Vagina (tissue), 2 donors: ENCODE data around the gene OPRM1. TPM values are rescaled to one million over a fixed set of nuclear protein-coding genes. Genes with fewer than 3 reads are reported as not detected.

Source experiments
- DNase-seq, 2 donors: peaks; one replicate each; pipeline ENCODE4 v3.0.0-alpha.2; 2017; ENCODE audit errors: extremely low spot score in 2 of 2
- H3K27ac ChIP-seq: fragments of 200-600 bp; sonication (generic); one replicate; pipeline ENCODE4 v1.5.1; 2019
- H3K27me3 ChIP-seq: fragments of 200-600 bp; sonication (generic); one replicate; pipeline ENCODE4 v1.5.1; 2019
- H3K36me3 ChIP-seq, 2 donors: fragments of 200-600 bp; sonication (generic); one replicate each; pipeline ENCODE4 v1.5.1; 2017 to 2019
- H3K4me1 ChIP-seq: fragments of 200-600 bp; sonication (generic); one replicate; pipeline ENCODE4 v1.5.1; 2019
- H3K4me3 ChIP-seq, 2 donors: fragments of 200-600 bp; sonication (generic); 1 replicate in 1 of 2; 2 replicates in 1 of 2; pipeline ENCODE4 v1.5.1; 2016 to 2019
- H3K9me3 ChIP-seq: fragments of 200-600 bp; sonication (generic); one replicate; pipeline ENCODE4 v1.5.1; 2019
- POLR2A ChIP-seq, 2 donors: fragments of 450-650 bp; IDR thresholded peaks; one replicate each; pipeline ENCODE4 v1.6.1; 2017; ENCODE audit warnings: antibody characterized with exemption in 2 of 2, mild to moderate bottlenecking in 2 of 2, moderate library complexity in 2 of 2
- POLR2AphosphoS5 ChIP-seq, 2 donors: sonication (generic); formaldehyde crosslinking; IDR thresholded peaks; one replicate each; pipeline ENCODE4 v1.9.0; 2017; ENCODE audit warnings: antibody characterized with exemption in 2 of 2, mild to moderate bottlenecking in 2 of 2, low read depth in 1 of 2; ENCODE audit not compliant: insufficient read depth in 1 of 2
- intact Hi-C: fragments of 100-400 bp; cut with DNase I; formaldehyde crosslinking; loops from one replicate; pipeline ENCODE4 v1.15.1; 2023
- total RNA-seq: library from RNA; depleted of rRNA; stranded (reverse); fragments of >200 nt; gene quantifications from one replicate; pipeline ENCODE4 v1.2.3, GENCODE V29; 2016
- TF ChIP-seq, protein P1 (sequence below), 3 experiments: fragments of 450-650 bp in 2 of 3; fragments of 200-600 bp in 1 of 3; sonication (generic) in 1 of 3; IDR thresholded peaks; one replicate each; pipeline ENCODE4 v1.5.1; 2017 to 2019; ENCODE audit warnings: antibody characterized with exemption in 3 of 3, mild to moderate bottlenecking in 2 of 3, moderate library complexity in 2 of 3

OPRM1 gene
- total RNA-seq, 1 donor from 2014 or later: 0.98 TPM

- no peaks in the 10 kb centered on the region for H3K9me3 ChIP-seq
- H3K4me3 ChIP-seq: no peak overlapping the region
- DNase-seq: no peak
- no peak overlapping the region for H3K27ac ChIP-seq
- no peaks in the 10 kb centered on the region for H3K36me3 ChIP-seq
- intact Hi-C loops: no loop called here
- H3K27me3 ChIP-seq: no peaks in the 10 kb centered on the region
- H3K4me1 ChIP-seq: no peaks in the 10 kb centered on the region
- TF ChIP-seq, protein P1, sequence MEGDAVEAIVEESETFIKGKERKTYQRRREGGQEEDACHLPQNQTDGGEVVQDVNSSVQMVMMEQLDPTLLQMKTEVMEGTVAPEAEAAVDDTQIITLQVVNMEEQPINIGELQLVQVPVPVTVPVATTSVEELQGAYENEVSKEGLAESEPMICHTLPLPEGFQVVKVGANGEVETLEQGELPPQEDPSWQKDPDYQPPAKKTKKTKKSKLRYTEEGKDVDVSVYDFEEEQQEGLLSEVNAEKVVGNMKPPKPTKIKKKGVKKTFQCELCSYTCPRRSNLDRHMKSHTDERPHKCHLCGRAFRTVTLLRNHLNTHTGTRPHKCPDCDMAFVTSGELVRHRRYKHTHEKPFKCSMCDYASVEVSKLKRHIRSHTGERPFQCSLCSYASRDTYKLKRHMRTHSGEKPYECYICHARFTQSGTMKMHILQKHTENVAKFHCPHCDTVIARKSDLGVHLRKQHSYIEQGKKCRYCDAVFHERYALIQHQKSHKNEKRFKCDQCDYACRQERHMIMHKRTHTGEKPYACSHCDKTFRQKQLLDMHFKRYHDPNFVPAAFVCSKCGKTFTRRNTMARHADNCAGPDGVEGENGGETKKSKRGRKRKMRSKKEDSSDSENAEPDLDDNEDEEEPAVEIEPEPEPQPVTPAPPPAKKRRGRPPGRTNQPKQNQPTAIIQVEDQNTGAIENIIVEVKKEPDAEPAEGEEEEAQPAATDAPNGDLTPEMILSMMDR (IDR thresholded peaks at IDR 0.05): no peak
- TF ChIP-seq POLR2AphosphoS5 (IDR thresholded peaks at IDR 0.05; ENCODE audit: insufficient read depth in 1 of 2, low read depth in 1 of 2) (no peak), POLR2A (IDR thresholded peaks at IDR 0.05) (no peak)
These were observed 163.9 kb downstream of the OPRM1 start for GRCh38 chr6:154202958-154203357.

DNA sequence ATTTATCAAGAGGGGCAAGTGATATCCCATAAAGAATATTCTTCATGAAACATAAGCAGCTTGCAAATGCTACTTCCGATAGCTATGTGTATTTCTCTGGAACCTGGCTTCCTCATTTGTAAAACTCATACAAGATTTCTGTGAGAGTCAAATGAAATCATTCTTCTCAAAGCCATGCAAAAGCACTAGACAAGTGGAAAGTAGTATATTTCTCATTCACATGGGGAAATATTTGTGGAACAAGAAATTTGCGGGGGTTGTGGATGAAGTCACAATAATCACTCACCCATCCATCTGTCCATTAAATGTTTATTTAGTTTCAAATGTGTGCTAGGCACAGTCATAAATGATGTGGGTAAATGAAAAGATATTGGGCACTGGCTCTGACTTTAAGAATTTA is 167.1 kb downstream of the OPRM1 start:
- Histone ChIP-seq H3K4me3 (no peak overlapping the region), H3K27ac (no peak overlapping the region), H3K9me3 (no peaks in the 10 kb centered on the region), H3K4me1 (no peaks in the 10 kb centered on the region), H3K27me3 (no peaks in the 10 kb centered on the region), H3K36me3 (no peaks in the 10 kb centered on the region)
- TF ChIP-seq POLR2AphosphoS5 (IDR thresholded peaks at IDR 0.05; ENCODE audit: insufficient read depth in 1 of 2, low read depth in 1 of 2) (no peak), POLR2A (IDR thresholded peaks at IDR 0.05) (no peak)
- TF ChIP-seq, protein P1 (IDR thresholded peaks at IDR 0.05): no peak
- intact Hi-C loops: no loop called here
- DNase-seq: no peak

- Histone ChIP-seq H3K9me3 (no peaks in the 10 kb centered on the region), H3K4me1 (no peaks in the 10 kb centered on the region), H3K27me3 (no peaks in the 10 kb centered on the region), H3K27ac (no peak overlapping the region), H3K4me3 (no peak overlapping the region), H3K36me3 (no peaks in the 10 kb centered on the region)
- no peak for DNase-seq
- TF ChIP-seq, protein P1 (IDR thresholded peaks at IDR 0.05): no peak
- TF ChIP-seq POLR2AphosphoS5 (IDR thresholded peaks at IDR 0.05; ENCODE audit: insufficient read depth in 1 of 2, low read depth in 1 of 2): no peak
- no peak for TF ChIP-seq POLR2A (IDR thresholded peaks at IDR 0.05)
- intact Hi-C loops: no loop called here
These were observed 168.0 kb downstream of the OPRM1 start for GRCh38 chr6:154206996-154207395.

- Histone ChIP-seq H3K4me3 (no peak overlapping the region), H3K9me3 (no peaks in the 10 kb centered on the region), H3K27me3 (no peaks in the 10 kb centered on the region), H3K36me3 (no peaks in the 10 kb centered on the region), H3K27ac (no peak overlapping the region), H3K4me1 (no peaks in the 10 kb centered on the region)
- intact Hi-C loops: no loop called here
- TF ChIP-seq, protein P1 (IDR thresholded peaks at IDR 0.05): no peak
- TF ChIP-seq POLR2AphosphoS5 (IDR thresholded peaks at IDR 0.05; ENCODE audit: insufficient read depth in 1 of 2, low read depth in 1 of 2) (no peak), POLR2A (IDR thresholded peaks at IDR 0.05) (no peak)
- no peak for DNase-seq
These were observed 170.5 kb downstream of the OPRM1 start for GRCh38 chr6:154209555-154209954.

- intact Hi-C loops: no loop called here
- H3K36me3 ChIP-seq: no peaks in the 10 kb centered on the region
- H3K9me3 ChIP-seq: no peaks in the 10 kb centered on the region
- H3K4me1 ChIP-seq: no peaks in the 10 kb centered on the region
- no peak overlapping the region for H3K4me3 ChIP-seq
- no peaks in the 10 kb centered on the region for H3K27me3 ChIP-seq
- TF ChIP-seq POLR2AphosphoS5 (IDR thresholded peaks at IDR 0.05; ENCODE audit: insufficient read depth in 1 of 2, low read depth in 1 of 2): no peak
- TF ChIP-seq, protein P1 (IDR thresholded peaks at IDR 0.05): no peak
- TF ChIP-seq POLR2A (IDR thresholded peaks at IDR 0.05): no peak
- no peak overlapping the region for H3K27ac ChIP-seq
- DNase-seq: no peak
These were observed 171.6 kb downstream of the OPRM1 start for GRCh38 chr6:154210678-154211077.
